ENCODE measurements around the gene USP36. TPM values are rescaled to one million over a fixed set of nuclear protein-coding genes. Genes with fewer than 3 reads are reported as not detected.

Gene USP36
- total RNA-seq, 1 experiment from 2014 or later = 103 TPM

DNA sequence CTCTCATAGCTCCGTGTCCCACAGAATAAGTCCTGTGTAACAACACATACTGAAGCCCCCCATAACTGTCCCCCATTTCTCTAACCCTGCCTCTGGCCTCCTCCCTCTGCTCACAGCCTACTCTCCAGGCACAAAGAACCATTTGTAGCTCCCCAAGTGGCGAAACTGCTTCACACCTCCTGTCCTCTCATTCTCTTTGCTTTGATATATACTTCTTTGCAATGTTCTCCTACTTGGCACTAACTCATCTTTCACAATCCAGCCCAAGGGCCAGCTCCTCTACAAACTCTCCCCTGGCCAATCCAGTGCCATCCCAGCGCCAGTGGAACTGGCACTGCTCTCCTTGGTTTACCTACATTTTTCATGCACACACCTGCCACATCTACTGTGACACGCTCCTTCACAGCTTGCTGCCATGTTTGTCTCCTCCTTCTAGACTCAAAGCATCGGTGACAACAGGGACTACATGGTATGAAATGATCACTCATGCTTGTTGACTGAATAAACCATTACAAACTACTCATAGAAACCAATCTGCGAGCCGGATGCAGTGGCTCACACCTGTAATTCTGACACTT is 71.3 kb downstream of the USP36 start:
- Mint-ChIP-seq H3K27me3 (ENCODE audit: insufficient read depth, unreplicated experiment) (no peaks in the 10 kb centered on the region), H3K36me3 (ENCODE audit: insufficient read depth, unreplicated experiment) (no peaks in the 10 kb centered on the region), H3K4me1 (ENCODE audit: low read depth, unreplicated experiment) (no peaks in the 10 kb centered on the region), H3K27ac (ENCODE audit: unreplicated experiment) (no peak overlapping the region), H3K4me3 (ENCODE audit: unreplicated experiment) (no peak overlapping the region), H3K9me3 (ENCODE audit: unreplicated experiment) (no peaks in the 10 kb centered on the region)
- no TSS peak for BruUV-seq (replicated peaks)
- intact Hi-C loops (cut with micrococcal nuclease; ENCODE audit: unreplicated experiment) = no loop called here
- H3K9me3 ChIP-seq = no peaks in the 10 kb centered on the region
- H3K27me3 ChIP-seq (replicated peaks; ENCODE audit: control insufficient read depth, insufficient read depth, low read length) = no peaks in the 10 kb centered on the region
- DNase-seq = no peak
- no peak overlapping the region for H3K4me3 ChIP-seq (ENCODE audit: low read depth, low read length)
- TF ChIP-seq CTCF (IDR thresholded peaks at IDR 0.05; ENCODE audit: insufficient read depth in 1 of 2, low read depth in 1 of 2, low read length in 1 of 2, severe bottlenecking in 1 of 2, unreplicated experiment in 1 of 2) = no peak
- H3K36me3 ChIP-seq (ENCODE audit: control insufficient read depth, insufficient read depth, low read length) = no peaks in the 10 kb centered on the region
- no peaks in the 10 kb centered on the region; the same call in 1 of the 2 replicates for H3K4me1 ChIP-seq
- ChIA-PET CTCF (interaction anchor here (0.5 to 0.6 kb wide), 2 partner anchors 22 to 558 kb away, joined by 3 read pairs; no protein-coding TSS in a partner anchor), POLR2A (interaction anchor here (0.7 kb wide), 1 partner anchor 41 kb away, joined by 6 read pairs; no protein-coding TSS in a partner anchor)

GRCh38 chr17:78767806-78768205 is 72.8 kb downstream of the USP36 start:
- Mint-ChIP-seq H3K27me3 (ENCODE audit: insufficient read depth, unreplicated experiment) (no peaks in the 10 kb centered on the region), H3K9me3 (ENCODE audit: unreplicated experiment) (no peaks in the 10 kb centered on the region), H3K36me3 (ENCODE audit: insufficient read depth, unreplicated experiment) (no peaks in the 10 kb centered on the region), H3K4me3 (ENCODE audit: unreplicated experiment) (no peak overlapping the region), H3K4me1 (ENCODE audit: low read depth, unreplicated experiment) (no peaks in the 10 kb centered on the region), H3K27ac (ENCODE audit: unreplicated experiment) (no peak overlapping the region)
- Histone ChIP-seq H3K36me3 (ENCODE audit: control insufficient read depth, insufficient read depth, low read length) (no peaks in the 10 kb centered on the region), H3K9me3 (no peaks in the 10 kb centered on the region), H3K27me3 (replicated peaks; ENCODE audit: control insufficient read depth, insufficient read depth, low read length) (no peaks in the 10 kb centered on the region), H3K4me1 (no peaks in the 10 kb centered on the region; the same call in 1 of the 2 replicates), H3K4me3 (ENCODE audit: low read depth, low read length) (no peak overlapping the region)
- intact Hi-C loops (cut with micrococcal nuclease; ENCODE audit: unreplicated experiment) = no loop called here
- POLR2A ChIA-PET = no interaction called here
- no peak for TF ChIP-seq CTCF (IDR thresholded peaks at IDR 0.05; ENCODE audit: insufficient read depth in 1 of 2, low read depth in 1 of 2, low read length in 1 of 2, severe bottlenecking in 1 of 2, unreplicated experiment in 1 of 2)
- CTCF ChIA-PET = no interaction called here
- no peak for DNase-seq
- BruUV-seq (replicated peaks) = no TSS peak

GRCh38 chr17:78766743-78767294 is 73.8 kb downstream of the USP36 start:
- H3K9me3 ChIP-seq = no peaks in the 10 kb centered on the region
- Mint-ChIP-seq H3K9me3 (ENCODE audit: unreplicated experiment) (no peaks in the 10 kb centered on the region), H3K4me1 (ENCODE audit: low read depth, unreplicated experiment) (no peaks in the 10 kb centered on the region), H3K36me3 (ENCODE audit: insufficient read depth, unreplicated experiment) (no peaks in the 10 kb centered on the region), H3K27me3 (ENCODE audit: insufficient read depth, unreplicated experiment) (no peaks in the 10 kb centered on the region), H3K27ac (ENCODE audit: unreplicated experiment) (no peak overlapping the region), H3K4me3 (ENCODE audit: unreplicated experiment) (no peak overlapping the region)
- no peak for DNase-seq
- H3K27me3 ChIP-seq (replicated peaks; ENCODE audit: control insufficient read depth, insufficient read depth, low read length) = no peaks in the 10 kb centered on the region
- ChIA-PET CTCF (no interaction called here), POLR2A (no interaction called here)
- H3K4me1 ChIP-seq = no peaks in the 10 kb centered on the region; the same call in 1 of the 2 replicates
- H3K4me3 ChIP-seq (ENCODE audit: low read depth, low read length) = no peak overlapping the region
- BruUV-seq (replicated peaks) = no TSS peak
- H3K36me3 ChIP-seq (ENCODE audit: control insufficient read depth, insufficient read depth, low read length) = no peaks in the 10 kb centered on the region
- intact Hi-C loops (cut with micrococcal nuclease; ENCODE audit: unreplicated experiment) = no loop called here
- TF ChIP-seq CTCF (IDR thresholded peaks at IDR 0.05; ENCODE audit: insufficient read depth in 1 of 2, low read depth in 1 of 2, low read length in 1 of 2, severe bottlenecking in 1 of 2, unreplicated experiment in 1 of 2) = no peak
